Tibial nerve (tissue), 4 donors: ENCODE data around the gene SHISA7.

Source experiments
- EP300 ChIP-seq, 2 donors: sonication (generic); formaldehyde crosslinking; IDR thresholded peaks; one replicate each; pipeline ENCODE4 v1.6.1; 2017; ENCODE audit warnings: antibody characterized with exemption in 2 of 2, mild to moderate bottlenecking in 1 of 2
- TF ChIP-seq, protein P1 (sequence below), 5 experiments: fragments of 200-600 bp in 3 of 5; fragments of 450-650 bp in 2 of 5; sonication (generic) in 3 of 5; IDR thresholded peaks; one replicate each; pipeline ENCODE4 v1.5.1; 2016 to 2019; ENCODE audit warnings: antibody characterized with exemption in 5 of 5, mild to moderate bottlenecking in 3 of 5, moderate library complexity in 2 of 5

DNA sequence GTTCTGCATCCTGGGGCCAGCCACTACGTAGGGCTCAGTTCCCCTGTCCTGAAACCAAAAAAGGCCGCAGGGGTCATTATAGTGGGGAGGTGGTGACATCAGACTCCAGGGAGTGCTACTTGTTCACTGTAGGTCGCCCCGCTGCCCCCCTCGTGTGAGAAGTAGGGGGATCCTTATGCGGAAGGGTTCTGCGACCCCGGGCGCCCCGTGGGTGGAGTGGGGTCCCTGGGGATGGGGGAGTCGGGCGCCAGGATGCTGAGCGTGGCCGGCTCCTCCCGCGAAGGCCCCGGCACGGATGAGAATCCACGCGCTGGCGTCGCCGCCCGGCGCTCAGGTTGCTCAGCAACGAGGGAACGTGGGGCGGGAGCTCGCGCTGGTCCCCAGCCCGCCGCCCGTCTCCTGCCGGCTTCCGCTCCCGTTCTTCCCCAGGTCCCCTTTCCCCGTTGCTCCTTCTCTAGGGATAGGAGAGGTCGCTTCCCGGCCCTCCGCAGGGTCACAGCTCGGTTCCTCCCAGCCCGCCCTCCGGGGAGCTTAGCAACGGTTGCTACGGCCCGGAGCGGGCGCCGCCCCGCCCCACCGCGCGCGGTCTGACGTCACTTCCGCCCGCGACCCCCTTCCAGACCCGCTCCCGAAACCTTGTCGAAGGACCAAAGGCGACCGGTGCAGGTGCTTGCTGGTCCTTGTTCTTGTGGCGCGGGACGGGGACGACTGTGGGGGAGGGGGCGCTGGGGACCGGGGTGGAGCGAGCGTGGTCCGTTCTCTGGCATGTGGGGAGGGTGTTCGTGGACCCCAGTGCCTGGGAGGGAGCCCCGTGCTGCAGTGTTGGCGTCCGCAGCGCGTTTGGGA, 41.7 kb upstream of the SHISA7 start, which contains the start of gene NAT14:
- TF ChIP-seq EP300 (IDR thresholded peaks at IDR 0.05) = peak in 1 of 2 donors; percentile 32
- TF ChIP-seq, protein P1, sequence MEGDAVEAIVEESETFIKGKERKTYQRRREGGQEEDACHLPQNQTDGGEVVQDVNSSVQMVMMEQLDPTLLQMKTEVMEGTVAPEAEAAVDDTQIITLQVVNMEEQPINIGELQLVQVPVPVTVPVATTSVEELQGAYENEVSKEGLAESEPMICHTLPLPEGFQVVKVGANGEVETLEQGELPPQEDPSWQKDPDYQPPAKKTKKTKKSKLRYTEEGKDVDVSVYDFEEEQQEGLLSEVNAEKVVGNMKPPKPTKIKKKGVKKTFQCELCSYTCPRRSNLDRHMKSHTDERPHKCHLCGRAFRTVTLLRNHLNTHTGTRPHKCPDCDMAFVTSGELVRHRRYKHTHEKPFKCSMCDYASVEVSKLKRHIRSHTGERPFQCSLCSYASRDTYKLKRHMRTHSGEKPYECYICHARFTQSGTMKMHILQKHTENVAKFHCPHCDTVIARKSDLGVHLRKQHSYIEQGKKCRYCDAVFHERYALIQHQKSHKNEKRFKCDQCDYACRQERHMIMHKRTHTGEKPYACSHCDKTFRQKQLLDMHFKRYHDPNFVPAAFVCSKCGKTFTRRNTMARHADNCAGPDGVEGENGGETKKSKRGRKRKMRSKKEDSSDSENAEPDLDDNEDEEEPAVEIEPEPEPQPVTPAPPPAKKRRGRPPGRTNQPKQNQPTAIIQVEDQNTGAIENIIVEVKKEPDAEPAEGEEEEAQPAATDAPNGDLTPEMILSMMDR (IDR thresholded peaks at IDR 0.05) = no peak
